PC-3 (cell line): ENCODE results near the gene MCAT. TPM values are rescaled to one million over a fixed set of nuclear protein-coding genes. Genes with fewer than 3 reads are reported as not detected.

Source experiments
- ATAC-seq: fragments of 200-7000 bp; cut with Tn5 transposase; 2 replicates; pipeline ENCODE4 v1.9.1; 2020; ENCODE audit warnings: mild to moderate bottlenecking, moderate library complexity
- BruUV-seq: library from RNA; stranded (reverse); fragments of 400-500 nt; replicated peaks from 2 replicates; lab custom pipeline; 2021; lab: Mats Ljungman, UMichigan
- CTCF ChIA-PET: fragments of 300-600 bp; sonication (Branson Sonifier 250); formaldehyde crosslinking; loops from one replicate; lab custom pipeline; 2022; ENCODE audit warnings: antibody characterized with exemption; lab: Charles Lee
- POLR2A ChIA-PET: fragments of 300-600 bp; sonication (Branson Sonifier 250); formaldehyde crosslinking; loops from one replicate; lab custom pipeline; 2022; ENCODE audit warnings: antibody characterized with exemption; ENCODE audit not compliant: unreplicated experiment; lab: Charles Lee
- DNase-seq: peaks from one replicate; pipeline ENCODE4 v3.0.0-alpha.2; 2015
- H2AFZ ChIP-seq: fragments of 300-600 bp; sonication (generic); 2 replicates; pipeline ENCODE4 v1.6.0; 2016; ENCODE audit warnings: antibody characterized with exemption, low read length
- H3F3A ChIP-seq: fragments of 300-600 bp; sonication (generic); one replicate; pipeline ENCODE4 v1.6.0; 2017; ENCODE audit warnings: antibody characterized with exemption, low read length, control low read depth, mild to moderate bottlenecking; ENCODE audit not compliant: unreplicated experiment
- H3K27ac ChIP-seq: fragments of 300-600 bp; sonication (generic); 2 replicates; pipeline ENCODE4 v1.5.1; 2016; ENCODE audit warnings: mild to moderate bottlenecking, low read length
- H3K27me3 ChIP-seq: fragments of 300-600 bp; sonication (generic); 2 replicates; pipeline ENCODE4 v1.6.1; 2016; ENCODE audit warnings: low read length, mixed read lengths
- H3K36me3 ChIP-seq: fragments of 300-600 bp; sonication (generic); 2 replicates; pipeline ENCODE4 v1.6.1; 2016; ENCODE audit warnings: low read depth, mixed run types, low read length, mixed read lengths
- H3K4me1 ChIP-seq: fragments of 300-600 bp; sonication (generic); 2 replicates; pipeline ENCODE4 v1.5.1; 2016; ENCODE audit warnings: low read length; ENCODE audit not compliant: insufficient read depth
- H3K4me2 ChIP-seq: fragments of 300-600 bp; sonication (generic); 2 replicates; pipeline ENCODE4 v1.6.0; 2016; ENCODE audit warnings: low read length
- H3K4me3 ChIP-seq: fragments of 300-600 bp; sonication (generic); 2 replicates; pipeline ENCODE4 v1.5.1; 2016; ENCODE audit warnings: mild to moderate bottlenecking, low read length, mixed read lengths
- H3K79me2 ChIP-seq: fragments of 300-600 bp; sonication (generic); 2 replicates; pipeline ENCODE4 v1.6.1; 2017; ENCODE audit warnings: low read length, mixed read lengths
- H3K9ac ChIP-seq: fragments of 300-600 bp; sonication (generic); 2 replicates; pipeline ENCODE4 v1.6.0; 2016; ENCODE audit warnings: mild to moderate bottlenecking, low read length
- H3K9me2 ChIP-seq: fragments of 300-600 bp; sonication (generic); replicated peaks from 2 replicates; pipeline ENCODE4 v1.6.1; 2016; ENCODE audit warnings: mixed run types, low read length, mixed read lengths
- H3K9me3 ChIP-seq: fragments of 300-600 bp; sonication (generic); 2 replicates; pipeline ENCODE4 v1.6.1; 2016; ENCODE audit warnings: low read length, mixed read lengths
- H4K20me1 ChIP-seq: fragments of 300-600 bp; sonication (generic); 2 replicates; pipeline ENCODE4 v1.6.1; 2016; ENCODE audit warnings: low read length, mixed read lengths
- CTCF ChIP-seq: fragments of 300-600 bp; sonication (generic); conservative IDR thresholded peaks from 2 replicates; pipeline ENCODE4 v1.5.1; 2017; ENCODE audit warnings: antibody characterized with exemption, low read depth, mild to moderate bottlenecking, low read length
- EZH2 ChIP-seq: fragments of 300-600 bp; sonication (generic); IDR thresholded peaks from one replicate; pipeline ENCODE4 v1.6.1; 2017; ENCODE audit warnings: antibody characterized with exemption, mild to moderate bottlenecking, low read length; ENCODE audit not compliant: unreplicated experiment
- EZH2phosphoT487 ChIP-seq: fragments of 300-600 bp; sonication (generic); IDR thresholded peaks from 2 replicates; pipeline ENCODE4 v1.6.1; 2018; ENCODE audit warnings: mild to moderate bottlenecking, antibody characterized with exemption, low read length, borderline replicate concordance
- intact Hi-C: fragments of 100-400 bp; cut with micrococcal nuclease; formaldehyde crosslinking; loops from 2 replicates; pipeline ENCODE4 v1.9.0; 2023
- total RNA-seq: library from RNA; depleted of rRNA; stranded (reverse); fragments of >200 nt; gene quantifications from 2 replicates; pipeline ENCODE4 v1.2.3, GENCODE V29; 2014

Gene MCAT
- total RNA-seq, 1 experiment from 2014 or later = 29.2 TPM

- no peak for TF ChIP-seq EZH2phosphoT487
- no peak for TF ChIP-seq CTCF
- TF ChIP-seq EZH2 = no peak
- Histone ChIP-seq H3K9me3 (no peaks in the 10 kb centered on the region), H3K4me3 (peak within 1 kb of the TSS; percentile 78), H2AFZ (peak within 1 kb of the TSS; percentile 94), H4K20me1 (no peaks in the 10 kb centered on the region), H3K79me2 (peaks cover 20% of the 10 kb centered on the region), H3K9ac (peak within 1 kb of the TSS; percentile 43; the same call in 1 of the 2 replicates), H3K4me2 (peak within 1 kb of the TSS; percentile 96), H3F3A (no peaks in the 10 kb centered on the region), H3K27me3 (no peaks in the 10 kb centered on the region), H3K27ac (no peak within 1 kb of the TSS), H3K36me3 (no peaks in the 10 kb centered on the region), H3K9me2 (no peaks in the 10 kb centered on the region), H3K4me1 (peaks cover 22% of the 10 kb centered on the region; the same call in 1 of the 2 replicates)
- peak; percentile 44 for DNase-seq
- CTCF ChIA-PET = no interaction called here
- intact Hi-C loops = no loop called here
- no TSS peak for BruUV-seq
- POLR2A ChIA-PET = no interaction called here
- ATAC-seq = peak; percentile 56
Observed at GRCh38 chr22:43110444-43110926, 32.7 kb downstream of the MCAT start, which contains the start of gene BIK. BIK (plus strand) TSS chr22:43110750; CDS start chr22:43124023, 13,273 bp downstream.

GRCh38 chr22:43109921-43110443 is 33.2 kb downstream of the MCAT start:
- intact Hi-C loops = no loop called here
- POLR2A ChIA-PET = no interaction called here

More at GRCh38 chr22:43109921-43110443, 33.2 kb downstream of the MCAT start:
- Histone ChIP-seq H3K27ac (no peak overlapping the region), H3K4me3 (peak overlapping the region; percentile 78), H3K9ac (no peak overlapping the region), H4K20me1 (no peaks in the 10 kb centered on the region), H3K4me1 (peaks cover 18% of the 10 kb centered on the region; the same call in 1 of the 2 replicates), H3K27me3 (no peaks in the 10 kb centered on the region), H3F3A (no peaks in the 10 kb centered on the region), H3K9me2 (no peaks in the 10 kb centered on the region), H3K4me2 (peak overlapping the region; percentile 96), H3K79me2 (peaks cover 20% of the 10 kb centered on the region), H3K36me3 (no peaks in the 10 kb centered on the region), H2AFZ (peak overlapping the region; percentile 94), H3K9me3 (no peaks in the 10 kb centered on the region)
- BruUV-seq = no TSS peak
- DNase-seq (no peak), ATAC-seq (no peak; the same call in 1 of the 2 replicates)
- TF ChIP-seq EZH2phosphoT487 = no peak
- no peak for TF ChIP-seq CTCF
- CTCF ChIA-PET = no interaction called here
